Fibroblast of villous mesenchyme (primary cell): Measurements from ENCODE around the gene KCNQ1. TPM values are rescaled to one million over a fixed set of nuclear protein-coding genes. Genes with fewer than 3 reads are reported as not detected.

Source experiments
- DNase-seq: peaks from one replicate; pipeline ENCODE4 v3.0.0-alpha.2; 2010; ENCODE audit warnings: low read depth
- H3K4me3 ChIP-seq: 2 replicates; pipeline ENCODE4 v1.5.1; 2011; ENCODE audit warnings: low read depth, mild to moderate bottlenecking, low read length
- total RNA-seq: library from RNA; depleted of rRNA; stranded (reverse); fragments of >200 nt; gene quantifications from 2 replicates; pipeline ENCODE4 v1.2.3, GENCODE V29; 2012
- TF ChIP-seq, protein P1 (sequence below): IDR thresholded peaks from 2 replicates; pipeline ENCODE4 v1.5.1; 2012; ENCODE audit warnings: low read depth, mild to moderate bottlenecking, low read length; ENCODE audit not compliant: insufficient read depth

The KCNQ1 gene
- total RNA-seq, 1 donor: not detected

DNA sequence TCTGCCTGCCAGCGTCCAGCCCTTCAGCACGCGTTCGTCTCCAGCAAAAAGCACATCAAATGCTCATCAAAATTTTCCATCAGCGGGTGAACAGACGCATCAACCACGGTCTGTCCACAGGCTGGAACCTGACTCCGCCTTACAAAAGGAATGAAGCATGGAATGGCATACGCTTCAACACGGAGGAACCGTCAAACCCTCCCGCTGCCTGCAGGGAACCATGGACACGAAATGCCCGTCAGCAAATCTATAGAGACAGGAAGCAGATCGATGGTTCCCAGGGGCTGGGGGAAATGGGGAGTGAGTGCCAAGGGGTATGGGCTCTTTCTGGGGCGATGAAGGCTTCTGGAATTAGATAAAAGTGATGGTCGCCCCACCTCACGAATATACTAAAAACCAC lies 28.0 kb upstream of the KCNQ1 start:
- no peak overlapping the region for H3K4me3 ChIP-seq
- no peak for DNase-seq
- TF ChIP-seq, protein P1, sequence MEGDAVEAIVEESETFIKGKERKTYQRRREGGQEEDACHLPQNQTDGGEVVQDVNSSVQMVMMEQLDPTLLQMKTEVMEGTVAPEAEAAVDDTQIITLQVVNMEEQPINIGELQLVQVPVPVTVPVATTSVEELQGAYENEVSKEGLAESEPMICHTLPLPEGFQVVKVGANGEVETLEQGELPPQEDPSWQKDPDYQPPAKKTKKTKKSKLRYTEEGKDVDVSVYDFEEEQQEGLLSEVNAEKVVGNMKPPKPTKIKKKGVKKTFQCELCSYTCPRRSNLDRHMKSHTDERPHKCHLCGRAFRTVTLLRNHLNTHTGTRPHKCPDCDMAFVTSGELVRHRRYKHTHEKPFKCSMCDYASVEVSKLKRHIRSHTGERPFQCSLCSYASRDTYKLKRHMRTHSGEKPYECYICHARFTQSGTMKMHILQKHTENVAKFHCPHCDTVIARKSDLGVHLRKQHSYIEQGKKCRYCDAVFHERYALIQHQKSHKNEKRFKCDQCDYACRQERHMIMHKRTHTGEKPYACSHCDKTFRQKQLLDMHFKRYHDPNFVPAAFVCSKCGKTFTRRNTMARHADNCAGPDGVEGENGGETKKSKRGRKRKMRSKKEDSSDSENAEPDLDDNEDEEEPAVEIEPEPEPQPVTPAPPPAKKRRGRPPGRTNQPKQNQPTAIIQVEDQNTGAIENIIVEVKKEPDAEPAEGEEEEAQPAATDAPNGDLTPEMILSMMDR: no peak

DNA sequence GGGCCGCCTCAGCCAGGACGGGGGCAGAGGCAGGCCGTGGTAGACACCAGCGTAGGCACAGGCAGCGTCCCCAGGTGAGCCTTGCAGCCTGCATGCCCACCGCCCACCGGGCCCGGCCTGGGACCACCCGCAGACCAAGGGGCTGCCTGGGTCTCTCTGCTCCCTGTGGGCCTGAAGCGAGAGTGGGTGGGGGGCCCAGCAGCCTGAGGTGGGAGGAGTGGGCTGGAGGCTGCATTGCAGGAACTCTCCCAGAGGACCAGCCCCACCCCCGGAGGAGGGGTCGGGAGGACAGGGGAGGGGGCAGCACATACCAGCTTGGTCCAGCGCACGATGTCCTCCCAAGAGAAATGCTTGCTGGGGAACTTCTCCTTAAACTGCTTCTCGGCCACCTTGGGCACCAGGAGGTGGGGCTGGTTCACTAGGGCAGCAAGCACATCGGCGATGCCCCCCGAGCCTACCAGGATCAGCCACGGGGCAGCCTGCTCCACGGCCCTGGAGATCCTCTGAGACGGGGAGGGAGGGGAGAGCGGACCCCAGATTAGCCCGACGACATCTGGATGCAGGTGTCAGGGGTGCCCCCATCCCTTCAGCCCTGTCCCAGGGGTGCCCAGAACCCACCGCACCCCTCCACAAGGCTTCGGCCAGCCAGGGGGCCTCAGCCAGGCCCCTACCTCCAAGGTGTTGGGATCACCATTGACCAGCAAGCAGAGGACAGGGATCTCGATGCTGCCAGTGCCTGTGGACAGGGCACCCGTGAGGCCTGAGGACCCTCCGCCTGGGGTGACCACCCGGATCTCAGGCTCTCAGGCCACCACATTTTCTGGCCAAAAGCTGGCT lies 26.7 kb upstream of the KCNQ1 start:
- no peak for DNase-seq
- TF ChIP-seq, protein P1: no peak
- no peak overlapping the region for H3K4me3 ChIP-seq

DNA sequence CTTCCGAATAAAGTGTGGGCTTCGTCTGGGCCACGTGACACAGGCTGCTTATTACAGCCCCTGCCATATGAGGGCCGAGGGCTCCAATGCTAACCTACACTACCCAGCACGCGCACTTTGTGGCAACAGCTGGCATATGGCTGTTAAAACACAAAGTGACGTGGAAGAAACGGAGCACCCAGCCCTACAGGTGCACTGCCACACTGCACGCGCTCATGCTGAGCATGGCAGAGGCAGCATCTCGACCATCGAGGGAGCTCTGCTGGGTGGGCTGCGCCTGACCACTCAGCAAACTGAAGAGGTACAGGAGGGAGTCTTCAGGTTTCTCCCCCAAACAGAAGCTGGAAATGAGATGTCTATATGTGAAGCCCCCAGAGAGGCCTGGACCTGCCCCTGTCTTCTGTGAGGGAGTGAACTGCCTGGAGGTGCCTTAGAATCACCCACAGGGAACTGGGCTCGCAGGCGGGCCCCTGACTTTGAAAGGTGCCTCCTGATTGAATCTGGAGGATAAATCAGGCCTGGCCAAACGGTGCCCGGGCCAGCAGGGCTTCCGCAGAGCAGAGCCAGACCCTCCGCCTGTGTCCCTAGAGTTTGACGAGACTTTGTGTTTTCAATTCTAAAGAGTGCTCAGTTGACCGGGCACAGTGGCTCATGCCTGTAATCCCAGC lies 26.0 kb upstream of the KCNQ1 start:
- H3K4me3 ChIP-seq: no peak overlapping the region
- no peak for DNase-seq
- TF ChIP-seq, protein P1: no peak

DNA sequence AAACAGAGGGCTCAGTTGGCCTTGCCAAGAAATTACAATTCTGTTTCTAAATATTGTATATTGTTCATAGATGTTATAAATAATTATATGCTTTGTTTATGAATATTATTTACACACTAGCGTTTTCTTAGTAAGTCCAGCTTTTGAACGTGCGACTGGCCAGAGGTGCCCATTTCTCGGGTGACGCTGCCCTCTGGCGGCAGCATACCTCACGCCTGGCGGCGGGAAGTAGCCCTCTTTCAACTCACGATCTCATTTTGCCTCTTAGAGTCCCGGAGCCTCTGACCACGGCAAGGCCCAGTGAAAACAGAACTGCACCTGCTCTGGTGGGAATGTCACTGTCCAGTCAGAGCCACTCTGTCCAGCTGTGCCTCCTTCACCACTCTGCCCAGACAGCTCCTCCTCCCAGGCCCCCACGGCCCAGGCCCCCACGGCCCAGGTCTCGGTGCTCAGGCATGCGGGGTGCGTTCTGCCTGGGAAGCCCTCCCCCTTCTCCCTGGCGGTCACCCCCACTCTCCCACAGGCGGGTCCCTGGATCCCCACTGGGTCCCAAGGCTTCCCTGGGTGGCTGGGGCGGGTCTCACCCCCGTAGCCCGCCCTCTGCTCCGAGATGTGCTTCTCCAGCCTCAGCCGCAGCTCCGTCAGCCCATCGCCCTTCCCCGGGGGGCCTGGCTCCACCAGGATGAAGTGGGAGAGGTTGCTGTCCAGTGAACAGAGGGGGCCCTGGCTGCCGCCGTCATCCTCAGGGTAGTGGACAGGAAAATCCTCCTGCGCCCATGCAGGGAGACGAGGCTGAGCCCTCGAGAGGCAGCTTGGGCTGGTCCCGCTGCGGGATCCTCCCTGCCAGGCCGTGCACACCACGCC lies 24.9 kb upstream of the KCNQ1 start:
- DNase-seq: peak; percentile 78
- TF ChIP-seq, protein P1: peak; percentile 86
- no peak overlapping the region for H3K4me3 ChIP-seq

DNA sequence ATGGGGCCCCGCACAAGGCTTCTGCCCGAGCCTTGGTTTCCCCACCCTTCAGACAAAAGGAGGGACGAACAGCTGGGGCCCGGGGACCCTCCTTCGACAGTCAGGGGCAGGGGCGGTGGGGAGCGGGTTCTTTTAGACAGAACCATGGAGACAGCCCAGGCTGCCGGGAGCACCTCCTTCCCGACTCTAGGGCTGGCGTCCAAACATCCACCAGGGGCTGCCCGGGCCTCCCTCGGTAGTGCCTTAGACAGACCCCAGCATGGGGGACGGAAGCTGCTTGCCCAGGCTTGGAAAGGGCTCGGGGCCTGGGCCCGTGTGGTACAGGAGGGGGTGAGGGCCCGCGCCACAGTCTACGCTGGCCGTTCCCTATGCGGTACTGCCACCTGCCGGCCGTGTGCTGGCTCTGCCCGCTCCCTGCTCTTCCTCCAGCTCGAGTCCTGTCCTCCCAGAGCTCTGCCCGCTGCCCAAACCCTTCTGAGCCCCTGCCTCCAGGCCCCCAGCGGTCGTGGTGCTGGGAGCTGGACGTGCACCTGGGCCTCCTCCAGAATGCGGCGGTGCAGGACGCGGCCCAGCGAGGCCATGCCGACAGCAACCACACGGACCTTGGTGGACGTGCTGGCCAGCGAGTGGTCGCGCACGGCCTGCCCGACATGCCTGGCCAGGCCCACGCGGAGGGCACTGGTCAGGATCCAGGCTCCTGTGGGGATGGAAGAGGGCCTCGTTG lies 24.1 kb upstream of the KCNQ1 start:
- peak; percentile 62 for DNase-seq
- no peak overlapping the region for H3K4me3 ChIP-seq
- TF ChIP-seq, protein P1: peak; percentile 90
